Stomach (tissue), 4 donors: ENCODE results near the gene GATA6.
"Not testable (repeated sequence)": the region's sequence is repeated elsewhere in the genome, so short reads cannot be mapped to it uniquely, and the experiment has no call there.

Source experiments
- CTCF ChIP-seq, 7 experiments: fragments of 450-650 bp in 4 of 7; fragments of 200-600 bp in 3 of 7; sonication (generic) in 3 of 7; IDR thresholded peaks; one replicate each; pipeline ENCODE4 v1.5.1; 2016 to 2019; ENCODE audit warnings: antibody characterized with exemption in 7 of 7, control low read depth in 2 of 7, mild to moderate bottlenecking in 1 of 7
- EP300 ChIP-seq: sonication (generic); formaldehyde crosslinking; IDR thresholded peaks from one replicate; pipeline ENCODE4 v1.6.1; 2017; ENCODE audit warnings: antibody characterized with exemption

DNA sequence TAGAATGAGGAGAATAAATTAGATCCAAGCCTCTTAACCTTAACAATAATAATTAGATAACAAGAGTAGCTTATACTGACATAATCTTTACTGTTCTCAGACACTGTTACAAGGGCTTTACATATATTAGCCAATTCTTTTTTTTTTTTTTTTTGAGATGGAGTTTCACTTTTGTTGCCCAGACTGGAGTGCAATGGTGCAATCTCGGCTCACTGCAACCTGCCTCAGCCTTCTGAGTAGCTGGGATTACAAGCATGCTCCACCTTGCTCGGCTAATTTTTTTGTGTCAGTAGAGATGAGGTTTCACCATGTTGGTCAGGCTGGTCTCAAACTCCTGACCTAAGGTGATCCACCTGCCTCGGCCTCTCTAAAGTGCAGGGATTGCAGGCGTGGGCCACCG is 27.6 kb downstream of the GATA6 start:
- not testable (repeated sequence) for TF ChIP-seq EP300; CTCF (IDR thresholded peaks at IDR 0.05)
